HG03469 (cell line): Measurements from ENCODE around the gene CCR2.
"Not testable (repeated sequence)": the region's sequence is repeated elsewhere in the genome, so short reads cannot be mapped to it uniquely, and the experiment has no call there.

ENCODE experiments used
- ATAC-seq: cut with Tn5 transposase; IDR thresholded peaks from one replicate; pipeline ENCODE4 v1.9.1; 2021; ENCODE audit warnings: mild to moderate bottlenecking, moderate library complexity, moderate number of reproducible peaks; ENCODE audit not compliant: unreplicated experiment

The CCR2 gene

DNA sequence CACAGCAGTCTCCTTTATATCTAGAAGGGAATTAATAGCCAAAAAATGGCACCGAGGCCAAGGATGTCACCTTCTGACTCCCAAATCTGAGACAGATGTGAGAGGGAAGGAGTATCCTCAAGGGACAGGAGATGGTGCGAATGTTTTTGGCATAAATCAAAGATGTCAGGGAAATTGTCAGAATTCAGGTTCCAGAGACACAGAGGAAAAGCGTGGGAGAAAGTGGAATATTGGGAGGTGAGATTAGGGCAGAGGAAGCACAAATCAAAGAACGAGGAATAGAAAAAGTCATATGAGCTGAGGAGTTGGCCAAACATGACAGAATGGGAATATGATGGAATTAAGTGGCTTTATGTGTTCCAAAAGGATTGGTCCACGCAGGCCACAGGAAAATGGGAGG lies 46.9 kb downstream of the CCR2 start:
- no peak for ATAC-seq

DNA sequence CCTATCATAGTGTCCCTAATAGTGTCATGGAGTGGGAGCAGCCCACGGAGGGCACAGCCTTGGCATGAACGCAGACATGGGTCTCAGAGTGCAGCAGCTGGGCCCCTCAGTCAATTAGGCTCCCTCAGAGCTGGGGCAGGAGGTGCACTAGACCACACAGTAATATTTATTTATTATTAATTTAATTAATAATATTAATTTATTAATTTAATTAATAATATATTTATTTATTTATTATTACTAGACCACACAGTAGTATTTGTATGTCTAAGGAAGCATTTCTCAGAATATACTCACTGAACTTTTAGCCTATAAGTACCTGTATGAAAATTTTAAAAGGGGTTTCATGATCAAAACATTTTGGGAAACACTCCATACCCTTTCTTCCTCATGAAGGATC lies 47.7 kb downstream of the CCR2 start:
- ATAC-seq, result no peak

DNA sequence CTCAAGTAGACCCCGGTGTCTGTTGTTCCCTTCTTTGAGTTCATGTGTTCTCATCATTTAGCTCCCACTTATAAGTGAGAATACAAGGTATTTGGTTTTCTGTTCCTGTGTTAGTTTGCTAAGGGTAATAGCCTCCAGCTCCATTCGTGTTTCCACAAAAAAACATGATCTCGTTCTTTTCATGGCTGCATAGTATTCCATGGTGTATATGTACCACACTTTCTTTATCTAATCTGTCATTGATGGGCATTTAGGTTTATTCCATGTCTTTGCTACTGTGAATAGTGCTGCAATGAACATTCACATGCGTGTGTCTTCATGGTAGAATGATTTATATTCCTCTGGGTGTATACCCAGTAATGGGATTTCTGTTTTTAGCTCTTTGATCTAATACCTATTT lies 49.0 kb downstream of the CCR2 start:
- ATAC-seq, result not testable (repeated sequence)

DNA sequence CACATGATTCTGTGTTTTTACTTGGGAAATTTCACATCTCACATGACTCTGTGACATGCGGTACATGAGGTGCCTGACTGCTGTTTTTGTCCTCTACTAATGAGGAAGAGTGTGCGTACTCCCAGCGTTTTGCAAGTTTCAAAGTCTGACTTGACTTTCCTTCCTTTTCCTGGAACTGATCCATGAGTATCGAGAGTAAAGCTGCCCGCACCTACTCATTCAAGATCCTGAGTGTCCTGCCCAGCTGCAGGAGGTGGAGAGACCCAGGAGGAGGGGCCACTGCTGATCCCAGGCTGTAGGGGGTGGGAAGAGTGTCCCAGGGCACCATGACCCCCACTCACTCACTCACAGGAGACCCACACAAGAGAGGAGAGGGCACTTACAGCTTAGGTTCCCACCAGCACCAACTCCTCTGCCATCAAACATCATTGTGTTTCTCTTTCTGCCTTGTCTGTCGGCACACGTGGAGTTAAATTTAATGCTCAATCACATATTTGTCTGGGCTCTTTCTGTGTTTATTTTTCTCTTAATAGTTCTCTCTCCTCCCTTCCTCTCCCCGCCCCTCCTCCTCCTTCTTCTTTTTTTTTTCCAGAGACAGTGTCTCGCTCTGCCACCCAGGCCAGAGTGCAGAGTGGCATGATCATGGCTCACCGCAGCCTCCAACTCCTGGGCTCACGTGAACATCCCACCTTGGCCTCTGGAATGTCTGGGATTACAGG lies 51.5 kb downstream of the CCR2 start:
- ATAC-seq, result no peak

DNA sequence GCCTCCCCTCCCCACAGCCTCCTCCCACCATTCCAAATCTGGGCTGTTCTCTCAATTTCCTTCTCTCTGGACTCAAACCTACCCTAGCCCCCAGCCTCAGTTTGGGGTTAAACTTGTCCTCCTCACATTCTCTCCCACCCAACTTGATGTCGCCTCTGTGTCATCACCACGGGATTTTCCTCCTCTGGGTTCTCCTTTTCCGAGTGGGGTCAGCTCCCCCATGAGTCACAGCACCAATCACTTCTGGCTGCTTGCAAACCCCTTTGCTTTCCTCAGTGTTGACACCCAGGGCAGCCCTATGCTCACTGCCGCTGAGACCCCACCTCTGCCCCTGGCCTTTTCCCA lies 52.5 kb downstream of the CCR2 start:
- ATAC-seq, result no peak

DNA sequence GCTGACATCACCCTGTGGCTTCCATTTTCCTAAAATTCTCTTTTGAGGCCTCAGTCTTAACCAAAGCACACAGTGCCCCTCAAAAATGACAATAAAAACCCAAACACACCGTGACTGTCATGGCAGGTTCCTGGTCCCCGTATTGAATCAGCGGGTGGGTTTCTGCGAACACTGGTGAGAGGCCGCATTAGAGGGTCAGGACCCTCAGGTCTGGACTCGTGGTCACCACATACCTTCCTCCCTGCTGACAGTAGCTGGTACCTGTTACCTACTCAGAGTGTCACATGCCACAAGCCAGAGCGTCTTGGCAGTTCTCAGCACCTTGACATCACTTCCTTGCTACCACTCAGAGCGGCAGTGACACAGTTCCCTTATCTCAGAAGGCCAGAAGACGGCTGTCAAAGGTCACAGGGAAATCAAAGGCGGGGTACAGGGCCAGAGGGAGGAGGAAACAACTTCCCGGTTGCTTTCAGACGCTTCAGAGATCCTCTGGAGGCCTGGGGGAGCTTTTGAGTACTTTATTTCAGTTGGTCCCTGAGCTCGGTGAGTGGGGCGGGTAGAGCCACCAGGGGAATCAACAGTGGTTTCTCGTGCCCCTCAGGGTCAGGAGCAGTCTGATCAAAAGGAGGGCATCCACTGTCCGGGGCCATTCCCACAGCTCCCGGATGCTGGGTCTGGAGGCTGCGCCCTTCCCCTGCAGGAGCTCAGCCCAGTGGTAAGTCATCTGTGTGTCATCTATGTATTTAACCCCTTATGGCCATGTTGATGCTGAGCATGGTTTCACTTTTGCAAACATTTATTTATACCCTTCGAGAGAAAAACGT lies 53.1 kb downstream of the CCR2 start, which contains the start of the genes CCR5AS and CCRL2:
CCR5AS (minus strand) TSS at position 279 of the 824 bp plus-strand sequence.
CCRL2 (plus strand) TSS at position 472 of the 824 bp plus-strand sequence. CDS start 821 bp downstream, outside the sequence.
- no peak for ATAC-seq

DNA sequence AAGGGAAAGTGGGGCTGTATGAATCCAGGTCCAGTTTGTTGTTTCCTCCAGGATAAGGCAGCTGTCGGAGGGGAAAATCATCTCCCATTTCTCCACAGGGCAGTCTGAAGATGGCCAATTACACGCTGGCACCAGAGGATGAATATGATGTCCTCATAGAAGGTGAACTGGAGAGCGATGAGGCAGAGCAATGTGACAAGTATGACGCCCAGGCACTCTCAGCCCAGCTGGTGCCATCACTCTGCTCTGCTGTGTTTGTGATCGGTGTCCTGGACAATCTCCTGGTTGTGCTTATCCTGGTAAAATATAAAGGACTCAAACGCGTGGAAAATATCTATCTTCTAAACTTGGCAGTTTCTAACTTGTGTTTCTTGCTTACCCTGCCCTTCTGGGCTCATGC lies 54.1 kb downstream of the CCR2 start:
- no peak for ATAC-seq

DNA sequence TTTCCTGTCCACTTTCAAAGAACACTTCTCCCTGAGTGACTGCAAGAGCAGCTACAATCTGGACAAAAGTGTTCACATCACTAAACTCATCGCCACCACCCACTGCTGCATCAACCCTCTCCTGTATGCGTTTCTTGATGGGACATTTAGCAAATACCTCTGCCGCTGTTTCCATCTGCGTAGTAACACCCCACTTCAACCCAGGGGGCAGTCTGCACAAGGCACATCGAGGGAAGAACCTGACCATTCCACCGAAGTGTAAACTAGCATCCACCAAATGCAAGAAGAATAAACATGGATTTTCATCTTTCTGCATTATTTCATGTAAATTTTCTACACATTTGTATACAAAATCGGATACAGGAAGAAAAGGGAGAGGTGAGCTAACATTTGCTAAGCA lies 54.9 kb downstream of the CCR2 start:
- no peak for ATAC-seq

DNA sequence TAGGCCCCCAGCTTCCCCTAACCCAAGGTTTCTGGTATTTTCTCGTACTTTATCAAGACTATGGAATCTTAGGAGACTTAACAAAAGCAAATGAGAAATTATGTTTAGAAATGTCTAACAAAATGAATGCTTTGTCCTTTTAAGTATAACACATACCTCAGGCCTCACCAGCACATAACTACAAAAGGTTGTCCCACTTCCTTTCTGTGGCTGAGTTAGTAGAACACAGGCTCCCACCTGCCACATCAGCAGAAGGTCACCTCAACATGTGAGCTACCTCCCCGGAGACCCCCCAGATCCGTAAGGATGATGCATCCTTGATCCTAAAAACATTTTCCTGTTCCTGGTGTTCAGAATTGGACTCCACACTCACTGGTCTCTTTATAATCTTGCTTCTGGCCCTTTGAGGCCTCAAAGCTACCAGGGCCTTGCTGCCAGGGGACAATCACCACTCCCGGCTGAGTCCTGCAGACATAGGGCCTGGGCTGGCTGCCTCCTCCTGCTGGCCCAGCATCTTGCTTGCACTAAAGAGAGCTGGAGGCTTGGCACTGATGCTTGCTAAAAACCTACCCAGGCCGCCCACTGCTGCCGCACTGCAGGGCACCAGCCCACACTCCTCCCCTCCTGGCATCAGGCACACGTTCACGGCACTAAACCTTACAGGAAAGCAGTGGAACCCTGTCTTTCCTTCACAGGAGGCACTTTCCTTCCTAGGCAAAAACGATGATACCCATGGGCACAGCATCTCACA lies 56.0 kb downstream of the CCR2 start:
- ATAC-seq, result no peak
